MM.1S (cell line): ENCODE measurements around the gene CCNE1.
"Not testable (repeated sequence)": the region's sequence is repeated elsewhere in the genome, so short reads cannot be mapped to it uniquely, and the experiment has no call there.

Experiments
- DNase-seq: peaks from one replicate; pipeline ENCODE4 v3.0.0-alpha.2; 2015
- H2AFZ ChIP-seq: fragments of 300-600 bp; sonication (generic); 2 replicates; pipeline ENCODE4 v1.6.0; 2016; ENCODE audit warnings: antibody characterized with exemption, low read length
- H3F3A ChIP-seq: fragments of 300-600 bp; sonication (generic); 2 replicates; pipeline ENCODE4 v1.6.1; 2016; ENCODE audit warnings: mild to moderate bottlenecking, antibody characterized with exemption, low read length, moderate library complexity, mixed read lengths; ENCODE audit not compliant: insufficient read depth
- H3K27ac ChIP-seq: fragments of 300-600 bp; sonication (generic); 2 replicates; pipeline ENCODE4 v1.5.1; 2016; ENCODE audit warnings: mild to moderate bottlenecking, low read length
- H3K27me3 ChIP-seq: fragments of 300-600 bp; sonication (generic); replicated peaks from 2 replicates; pipeline ENCODE4 v1.6.0; 2016; ENCODE audit warnings: low read length; ENCODE audit not compliant: insufficient read depth
- H3K36me3 ChIP-seq: fragments of 300-600 bp; sonication (generic); replicated peaks from 2 replicates; pipeline ENCODE4 v1.6.1; 2016; ENCODE audit warnings: mild to moderate bottlenecking, low read length, mixed read lengths; ENCODE audit not compliant: insufficient read depth
- H3K4me1 ChIP-seq: fragments of 300-600 bp; sonication (generic); 2 replicates; pipeline ENCODE4 v1.6.1; 2016; ENCODE audit warnings: low read length, mixed read lengths
- H3K4me2 ChIP-seq: fragments of 300-600 bp; sonication (generic); 2 replicates; pipeline ENCODE4 v1.6.0; 2016; ENCODE audit warnings: low read depth, low read length
- H3K4me3 ChIP-seq: fragments of 300-600 bp; sonication (generic); 2 replicates; pipeline ENCODE4 v1.5.1; 2016; ENCODE audit warnings: low read length, mixed read lengths
- H3K79me2 ChIP-seq: fragments of 300-600 bp; sonication (generic); 2 replicates; pipeline ENCODE4 v1.6.1; 2016; ENCODE audit warnings: mixed run types, low read length, mixed read lengths
- H3K9ac ChIP-seq: fragments of 300-600 bp; sonication (generic); 2 replicates; pipeline ENCODE4 v1.6.1; 2016; ENCODE audit warnings: low read length, mixed read lengths
- H3K9me2 ChIP-seq: fragments of 300-600 bp; sonication (generic); replicated peaks from 2 replicates; pipeline ENCODE4 v1.6.1; 2016; ENCODE audit warnings: mild to moderate bottlenecking, low read length, mixed read lengths; ENCODE audit not compliant: insufficient read depth
- H3K9me3 ChIP-seq: fragments of 300-600 bp; sonication (generic); replicated peaks from 2 replicates; pipeline ENCODE4 v1.6.1; 2016; ENCODE audit warnings: mild to moderate bottlenecking, low read length, mixed read lengths; ENCODE audit not compliant: insufficient read depth
- H4K20me1 ChIP-seq: fragments of 300-600 bp; sonication (generic); 2 replicates; pipeline ENCODE4 v1.6.1; 2016; ENCODE audit warnings: mild to moderate bottlenecking, low read length, moderate library complexity, mixed read lengths; ENCODE audit not compliant: insufficient read depth
- CTCF ChIP-seq: fragments of 300-600 bp; sonication (generic); IDR thresholded peaks from 2 replicates; pipeline ENCODE4 v1.5.1; 2016; ENCODE audit warnings: antibody characterized with exemption, low read length, mixed read lengths
- EZH2 ChIP-seq: fragments of 300-600 bp; sonication (generic); optimal IDR thresholded peaks from 2 replicates; pipeline ENCODE3; 2017; ENCODE audit warnings: low read depth, mild to moderate bottlenecking, antibody characterized with exemption, low read length, mixed read lengths
- EZH2phosphoT487 ChIP-seq: fragments of 300-600 bp; sonication (generic); IDR thresholded peaks from 2 replicates; pipeline ENCODE4 v1.6.1; 2018; ENCODE audit warnings: antibody characterized with exemption, low read length

CCNE1 gene

DNA sequence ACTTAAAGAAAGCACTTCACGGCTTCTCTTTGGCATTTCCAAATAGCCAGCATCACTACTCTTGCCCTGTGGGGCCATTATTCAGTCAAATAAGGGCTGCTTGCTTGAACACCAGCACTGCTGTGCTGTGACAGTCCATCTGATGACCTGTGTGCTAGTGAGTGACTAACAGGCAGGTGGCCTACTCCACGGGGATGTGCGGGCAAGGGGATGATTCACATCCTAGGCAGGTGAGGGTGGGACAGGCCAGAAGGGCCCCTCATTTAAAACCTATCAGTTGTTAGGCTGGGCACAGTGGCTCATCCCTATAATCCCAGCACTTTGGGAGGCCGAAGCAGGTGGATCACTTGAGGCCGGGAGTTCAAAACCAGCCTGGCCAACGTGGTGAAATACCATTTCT is 8.2 kb downstream of the CCNE1 start:
- Histone ChIP-seq H2AFZ (no peak overlapping the region), H3K9me3 (no peaks in the 10 kb centered on the region), H3K27me3 (no peaks in the 10 kb centered on the region), H3K4me3 (no peak overlapping the region), H3K36me3 (peaks cover 16% of the 10 kb centered on the region; the same call in 1 of the 2 replicates), H3K79me2 (peaks cover 7% of the 10 kb centered on the region; the same call in 1 of the 2 replicates), H3K9ac (no peak overlapping the region), H3K4me1 (peaks cover 1% of the 10 kb centered on the region), H3K9me2 (no peaks in the 10 kb centered on the region), H3K4me2 (no peak overlapping the region), H3F3A (peaks cover 7% of the 10 kb centered on the region), H3K27ac (no peak overlapping the region), H4K20me1 (no peaks in the 10 kb centered on the region)
- no peak for TF ChIP-seq EZH2
- no peak for TF ChIP-seq CTCF
- TF ChIP-seq EZH2phosphoT487, result no peak
- DNase-seq, result no peak

- Histone ChIP-seq H3K4me2 (no peak overlapping the region), H3K4me3 (no peak overlapping the region), H3K79me2 (no peaks in the 10 kb centered on the region), H3F3A (no peaks in the 10 kb centered on the region), H3K9ac (no peak overlapping the region), H3K36me3 (peaks cover 7% of the 10 kb centered on the region; the same call in 1 of the 2 replicates), H3K27me3 (no peaks in the 10 kb centered on the region), H4K20me1 (no peaks in the 10 kb centered on the region), H2AFZ (no peak overlapping the region), H3K9me3 (no peaks in the 10 kb centered on the region), H3K9me2 (no peaks in the 10 kb centered on the region), H3K27ac (no peak overlapping the region), H3K4me1 (no peaks in the 10 kb centered on the region)
- TF ChIP-seq EZH2 (no peak), EZH2phosphoT487 (no peak), CTCF (no peak)
- no peak for DNase-seq
Measured at GRCh38 chr19:29823581-29824330, 12.0 kb downstream of the CCNE1 start.

DNA sequence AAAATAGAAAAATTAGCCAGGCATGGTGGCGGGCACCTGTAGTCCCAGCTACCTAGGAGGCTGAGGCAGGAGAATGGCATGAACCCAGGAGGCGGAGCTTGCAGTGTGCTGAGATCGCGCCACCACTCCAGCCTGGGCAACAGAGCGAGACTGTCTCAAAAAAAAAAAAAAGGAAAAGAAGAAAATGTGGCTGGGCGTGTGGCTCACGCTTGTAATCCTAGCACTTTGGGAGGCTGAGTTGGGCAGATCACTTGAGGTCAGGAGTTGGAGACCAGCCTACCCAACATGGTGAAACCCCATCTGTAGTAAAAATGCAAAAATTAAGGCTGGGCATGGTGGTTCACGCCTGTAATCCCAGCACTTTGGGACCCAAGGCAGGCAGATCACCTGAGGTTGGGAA is 13.5 kb downstream of the CCNE1 start:
- DNase-seq, H3K27ac ChIP-seq, H3F3A ChIP-seq, H3K4me2 ChIP-seq, H4K20me1 ChIP-seq, H3K4me3 ChIP-seq, H3K79me2 ChIP-seq, H3K9me2 ChIP-seq, H3K4me1 ChIP-seq, H2AFZ ChIP-seq, H3K36me3 ChIP-seq, H3K9ac ChIP-seq, H3K27me3 ChIP-seq, H3K9me3 ChIP-seq: not testable (repeated sequence)

GRCh38 chr19:29831041-29831548 is 19.3 kb downstream of the CCNE1 start:
- Histone ChIP-seq H3K79me2 (no peaks in the 10 kb centered on the region), H3K36me3 (no peaks in the 10 kb centered on the region), H3K4me2 (no peak overlapping the region), H3F3A (no peaks in the 10 kb centered on the region), H3K27ac (no peak overlapping the region), H3K9me3 (no peaks in the 10 kb centered on the region), H3K9me2 (no peaks in the 10 kb centered on the region), H3K27me3 (0 out of 2 replicates have a peak, but pooled peaks cover 3% of the 10 kb centered on the region), H2AFZ (no peak overlapping the region), H3K4me1 (no peaks in the 10 kb centered on the region), H3K4me3 (no peak overlapping the region), H4K20me1 (no peaks in the 10 kb centered on the region), H3K9ac (no peak overlapping the region)
- no peak for DNase-seq
- TF ChIP-seq CTCF (no peak), EZH2phosphoT487 (no peak), EZH2 (no peak)
